ENCODE data around the gene ADAMTS15.

Gene ADAMTS15

GRCh38 chr11:130462101-130462885, 13.8 kb downstream of the ADAMTS15 start:
- no peak for DNase-seq

DNA sequence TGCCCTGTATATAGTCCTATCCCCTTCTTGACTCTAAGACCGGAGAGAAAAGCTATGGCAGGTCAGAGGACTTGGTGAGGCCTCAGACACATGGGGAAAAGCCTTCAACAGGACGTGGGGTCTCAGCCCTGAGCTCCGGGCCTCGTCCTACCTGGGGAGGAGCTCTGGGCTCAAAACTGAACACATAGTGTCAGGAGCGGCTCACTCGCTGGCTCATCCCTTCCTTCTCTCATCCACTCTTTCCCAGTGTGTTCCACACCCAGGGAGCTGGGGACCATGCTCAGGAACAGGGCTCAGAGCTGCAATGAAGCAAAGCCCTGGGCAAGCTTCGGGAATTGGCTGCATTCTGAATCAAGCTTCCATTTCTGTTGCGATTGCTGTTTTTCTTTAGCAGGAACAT, 14.5 kb downstream of the ADAMTS15 start:
- no peak for DNase-seq

DNA sequence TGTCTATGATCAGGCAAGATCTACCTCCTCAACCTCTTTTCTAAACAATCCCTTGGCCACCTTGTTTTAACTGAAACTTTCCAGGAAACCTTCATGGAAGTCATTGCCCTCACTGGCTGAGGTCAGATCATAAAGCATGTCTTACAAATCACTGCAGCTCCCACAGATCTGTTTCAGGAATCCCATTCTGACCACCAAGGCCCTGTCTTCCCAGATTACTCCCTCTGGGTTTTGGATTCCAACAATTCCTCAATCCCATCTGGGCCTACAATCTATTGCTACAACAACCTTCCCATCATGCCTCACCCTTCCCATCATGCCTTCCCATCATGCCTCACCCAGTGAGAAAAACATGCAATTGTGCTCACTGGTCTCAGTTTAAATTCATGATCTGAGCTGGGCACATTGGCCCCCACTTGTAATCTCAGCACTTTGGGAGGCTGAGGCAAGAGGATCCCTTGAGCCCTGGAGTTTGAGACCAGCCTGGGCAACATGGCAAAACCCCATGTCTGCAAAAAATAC, 15.9 kb downstream of the ADAMTS15 start:
- DNase-seq = no peak

- no peak for DNase-seq
Observed at GRCh38 chr11:130465263-130465662, 16.8 kb downstream of the ADAMTS15 start.

GRCh38 chr11:130467116-130467900, 18.9 kb downstream of the ADAMTS15 start:
- no peak for DNase-seq

GRCh38 chr11:130469181-130469580, 20.7 kb downstream of the ADAMTS15 start:
- DNase-seq = no peak

GRCh38 chr11:130470832-130471706, 22.6 kb downstream of the ADAMTS15 start:
- no peak for DNase-seq

GRCh38 chr11:130471731-130472433, 23.4 kb downstream of the ADAMTS15 start:
- DNase-seq = no peak

GRCh38 chr11:130472434-130472961, 24.1 kb downstream of the ADAMTS15 start:
- DNase-seq = no peak

DNA sequence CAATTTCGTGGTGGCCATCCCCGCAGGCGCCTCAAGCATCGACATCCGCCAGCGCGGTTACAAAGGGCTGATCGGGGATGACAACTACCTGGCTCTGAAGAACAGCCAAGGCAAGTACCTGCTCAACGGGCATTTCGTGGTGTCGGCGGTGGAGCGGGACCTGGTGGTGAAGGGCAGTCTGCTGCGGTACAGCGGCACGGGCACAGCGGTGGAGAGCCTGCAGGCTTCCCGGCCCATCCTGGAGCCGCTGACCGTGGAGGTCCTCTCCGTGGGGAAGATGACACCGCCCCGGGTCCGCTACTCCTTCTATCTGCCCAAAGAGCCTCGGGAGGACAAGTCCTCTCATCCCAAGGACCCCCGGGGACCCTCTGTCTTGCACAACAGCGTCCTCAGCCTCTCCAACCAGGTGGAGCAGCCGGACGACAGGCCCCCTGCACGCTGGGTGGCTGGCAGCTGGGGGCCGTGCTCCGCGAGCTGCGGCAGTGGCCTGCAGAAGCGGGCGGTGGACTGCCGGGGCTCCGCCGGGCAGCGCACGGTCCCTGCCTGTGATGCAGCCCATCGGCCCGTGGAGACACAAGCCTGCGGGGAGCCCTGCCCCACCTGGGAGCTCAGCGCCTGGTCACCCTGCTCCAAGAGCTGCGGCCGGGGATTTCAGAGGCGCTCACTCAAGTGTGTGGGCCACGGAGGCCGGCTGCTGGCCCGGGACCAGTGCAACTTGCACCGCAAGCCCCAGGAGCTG, 24.8 kb downstream of the ADAMTS15 start:
- DNase-seq = no peak

- no peak for DNase-seq
Observed at GRCh38 chr11:130473795-130474377, 25.4 kb downstream of the ADAMTS15 start.

GRCh38 chr11:130474637-130475400, 26.4 kb downstream of the ADAMTS15 start:
- no peak for DNase-seq

GRCh38 chr11:130475426-130476053, 27.1 kb downstream of the ADAMTS15 start:
- DNase-seq = no peak

DNA sequence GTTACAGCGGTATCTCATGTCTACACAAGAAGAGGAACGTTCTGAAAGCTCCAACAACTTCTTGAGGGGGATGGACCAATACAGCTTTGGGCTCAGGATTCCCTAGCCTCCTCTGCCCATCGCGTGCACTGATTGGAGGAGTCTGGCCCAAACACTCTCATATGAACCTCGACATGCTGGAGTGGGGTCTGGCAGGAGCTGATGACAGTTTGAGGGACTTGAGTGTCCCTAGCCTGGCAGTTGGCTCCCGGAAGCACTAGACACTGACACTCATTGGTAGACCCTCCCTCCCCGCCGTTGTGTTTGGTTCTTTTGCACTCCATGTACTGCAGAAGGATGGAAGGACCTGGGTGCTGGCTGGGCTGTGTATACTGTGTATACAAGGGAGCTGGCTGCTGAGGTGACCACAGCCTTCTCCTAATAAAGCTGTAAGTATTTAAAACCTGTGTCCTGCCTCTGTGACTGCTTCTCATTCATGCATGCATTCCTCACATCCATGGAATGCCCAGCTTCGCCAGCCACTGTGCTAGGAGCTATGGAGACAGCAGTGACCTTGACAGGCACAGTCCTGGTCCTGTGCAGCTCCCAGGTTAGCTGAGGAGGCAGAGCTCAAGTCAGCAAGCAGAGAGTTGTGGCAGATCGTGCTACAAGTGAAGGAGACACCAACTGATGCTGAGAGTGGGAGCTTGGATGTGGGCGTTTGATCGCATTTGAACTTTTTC, 27.9 kb downstream of the ADAMTS15 start:
- DNase-seq = no peak

DNA sequence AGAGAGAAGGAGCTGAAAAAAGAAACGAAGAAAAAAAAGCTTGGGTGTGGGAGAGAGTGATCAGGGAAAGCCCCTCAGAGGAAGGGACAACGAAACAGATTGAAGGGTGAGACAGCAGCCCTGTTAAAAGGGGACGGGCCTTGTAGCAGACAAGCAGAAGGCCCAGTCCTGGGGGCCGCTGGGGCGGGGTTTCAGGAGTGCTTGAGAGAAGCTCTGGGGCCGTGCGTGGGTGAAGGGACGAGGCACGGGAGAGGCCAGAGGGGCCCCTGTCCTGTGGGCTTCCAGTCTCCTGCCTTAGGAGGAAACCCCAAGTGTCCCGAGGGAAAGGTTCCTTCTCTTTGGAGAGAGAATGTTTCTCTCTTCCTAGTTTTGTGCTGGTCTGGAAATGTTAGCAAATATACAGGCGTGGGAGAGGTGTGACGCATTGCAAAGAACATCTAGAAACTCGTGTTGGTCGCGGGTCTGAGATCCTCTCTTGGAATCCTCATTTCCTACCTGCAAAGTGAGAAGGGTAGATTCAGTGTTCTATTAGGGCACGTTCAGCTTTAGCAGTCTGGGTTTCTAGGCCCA, 28.6 kb downstream of the ADAMTS15 start:
- DNase-seq = no peak

DNA sequence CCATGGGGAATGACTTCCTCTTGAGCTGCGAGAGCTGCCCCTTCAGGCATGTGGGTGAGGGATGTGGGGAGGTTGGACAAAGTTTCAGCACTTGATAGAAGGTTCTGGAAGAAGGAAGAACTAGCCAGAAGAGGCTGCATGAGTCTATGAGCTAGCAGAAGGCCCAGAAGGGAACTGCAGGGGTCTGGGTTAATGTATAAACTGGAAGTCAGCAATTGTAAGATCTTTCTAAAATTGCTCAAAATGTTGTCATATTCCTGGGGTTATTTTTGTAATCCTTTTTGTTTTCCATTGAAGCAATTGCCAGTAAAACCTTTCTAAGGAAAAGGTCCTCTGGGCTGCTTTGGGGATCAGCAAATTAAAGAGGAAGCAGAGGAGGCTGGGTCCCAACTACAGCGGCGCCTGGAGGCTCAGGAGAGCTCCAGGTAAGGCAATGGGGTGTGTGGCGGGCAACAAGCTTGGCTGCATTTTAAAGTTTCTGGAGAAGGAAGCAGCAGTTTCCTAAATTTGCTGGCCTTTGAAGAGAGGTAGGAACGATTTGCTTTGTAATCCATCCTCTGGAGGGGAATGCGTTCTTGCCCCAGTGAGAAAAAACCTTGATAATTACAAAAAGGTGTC, 29.2 kb downstream of the ADAMTS15 start:
- DNase-seq = no peak

- DNase-seq = no peak
Observed at GRCh38 chr11:130478204-130478701, 29.8 kb downstream of the ADAMTS15 start.

DNA sequence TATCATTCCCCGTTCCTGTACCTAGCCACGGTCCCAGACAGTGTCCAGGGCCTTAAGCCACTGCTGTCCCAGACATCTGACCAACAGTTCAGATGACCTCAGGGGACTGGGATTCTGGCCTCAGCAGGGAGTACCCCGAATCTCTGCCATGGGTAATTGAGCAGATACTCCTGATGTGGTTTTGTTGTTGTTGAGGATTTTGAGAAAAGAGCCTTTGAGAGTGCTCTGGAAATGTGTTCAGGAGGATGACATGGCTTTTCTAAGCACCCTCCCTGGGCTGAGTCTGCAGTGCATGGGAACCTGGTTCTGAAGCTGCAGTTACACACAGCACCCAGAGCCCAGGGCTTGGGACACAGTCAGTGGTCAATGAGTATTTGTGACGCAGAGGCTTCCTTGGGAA, 30.4 kb downstream of the ADAMTS15 start:
- DNase-seq = no peak
